PFSK-1 (cell line): ENCODE results near the gene HECTD1.

Source experiments
- FOXP2 ChIP-seq: optimal IDR thresholded peaks from 2 replicates; pipeline ENCODE3; 2011; ENCODE audit warnings: borderline replicate concordance, control low read depth, inconsistent platforms; ENCODE audit not compliant: insufficient read depth; ENCODE audit errors: extremely low read length, extremely low read depth
- POLR2AphosphoS5 ChIP-seq: IDR thresholded peaks from 2 replicates; pipeline ENCODE4 v1.6.1; 2012; ENCODE audit warnings: low read depth, mild to moderate bottlenecking, control low read depth, low read length, moderate library complexity
- REST ChIP-seq, 2 experiments: IDR thresholded peaks; 2 replicates each; pipeline versions ENCODE4 v1.6.1 to v1.8.0; 2011 to 2012; ENCODE audit warnings: low read depth in 2 of 2, low read length in 2 of 2, control low read depth in 1 of 2, inconsistent platforms in 1 of 2, mild to moderate bottlenecking in 1 of 2, moderate library complexity in 1 of 2; ENCODE audit not compliant: insufficient read depth in 1 of 2
- SIN3A ChIP-seq: IDR thresholded peaks from 2 replicates; pipeline ENCODE4 v1.6.1; 2012; ENCODE audit warnings: mild to moderate bottlenecking, low read length, moderate library complexity, borderline replicate concordance; ENCODE audit not compliant: insufficient read depth
- TAF1 ChIP-seq: IDR thresholded peaks from 2 replicates; pipeline ENCODE4 v1.6.1; 2012; ENCODE audit warnings: low read length, control low read depth, borderline replicate concordance; ENCODE audit not compliant: insufficient read depth

Gene HECTD1

GRCh38 chr14:31230573-31230958 is 23.0 kb upstream of the HECTD1 start:
- TF ChIP-seq SIN3A (no peak), TAF1 (no peak), POLR2AphosphoS5 (no peak)

GRCh38 chr14:31229638-31230572 is 22.3 kb upstream of the HECTD1 start:
- TF ChIP-seq SIN3A (no peak), FOXP2 (no peak), POLR2AphosphoS5 (no peak), REST (IDR thresholded peaks at IDR 0.05; ENCODE audit: insufficient read depth in 1 of 2, low read depth in 2 of 2, low read length in 2 of 2) (no peak), TAF1 (no peak)

GRCh38 chr14:31229009-31229408 is 21.4 kb upstream of the HECTD1 start:
- TF ChIP-seq SIN3A (no peak), FOXP2 (no peak), TAF1 (no peak), REST (IDR thresholded peaks at IDR 0.05; ENCODE audit: insufficient read depth in 1 of 2, low read depth in 2 of 2, low read length in 2 of 2) (no peak), POLR2AphosphoS5 (no peak)

GRCh38 chr14:31228533-31228932 is 20.9 kb upstream of the HECTD1 start:
- TF ChIP-seq FOXP2 (no peak), POLR2AphosphoS5 (no peak), SIN3A (no peak), TAF1 (no peak), REST (IDR thresholded peaks at IDR 0.05; ENCODE audit: insufficient read depth in 1 of 2, low read depth in 2 of 2, low read length in 2 of 2) (no peak)

- no peak for TF ChIP-seq REST (IDR thresholded peaks at IDR 0.05; ENCODE audit: insufficient read depth in 1 of 2, low read depth in 2 of 2, low read length in 2 of 2)
- no peak for TF ChIP-seq FOXP2
- TF ChIP-seq POLR2AphosphoS5 = no peak
- TF ChIP-seq TAF1 = no peak
- no peak for TF ChIP-seq SIN3A
Observed at GRCh38 chr14:31224808-31225207, 17.2 kb upstream of the HECTD1 start.
